H1 (cell line): ENCODE measurements around the gene AATK. TPM values are rescaled to one million over a fixed set of nuclear protein-coding genes. Genes with fewer than 3 reads are reported as not detected.

Source experiments
- CTCF ChIA-PET: fragments of 300-600 bp; sonication (Branson Sonifier 250); formaldehyde crosslinking; loops from one replicate; lab custom pipeline; 2021; ENCODE audit not compliant: partially characterized antibody; lab: Charles Lee
- POLR2A ChIA-PET: fragments of 300-600 bp; sonication (Branson Sonifier 250); formaldehyde crosslinking; loops from one replicate; lab custom pipeline; 2021; ENCODE audit warnings: inconsistent platforms; ENCODE audit not compliant: partially characterized antibody; lab: Charles Lee
- DNase-seq, 2 experiments: peaks; one replicate each; pipeline versions ENCODE4 v3.0.0 to v3.0.0-alpha.2; 2010 to 2022; ENCODE audit warnings: low spot score in 2 of 2, low read depth in 1 of 2, mixed read lengths in 1 of 2
- FAIRE-seq: peaks from 2 replicates; lab custom pipeline; 2011; peaks lifted over from hg19 to GRCh38; lab: Jason Lieb, UNC
- H2AFZ ChIP-seq: 2 replicates; pipeline ENCODE4 v1.8.1; 2012; ENCODE audit warnings: low read length, inconsistent platforms
- H2AK5ac ChIP-seq: 2 replicates; pipeline ENCODE4 v1.6.1; 2013; ENCODE audit warnings: low read depth, low read length
- H2BK120ac ChIP-seq: replicated peaks from 2 replicates; pipeline ENCODE3; 2013; ENCODE audit warnings: low read depth, low read length, inconsistent platforms
- H2BK12ac ChIP-seq: 2 replicates; pipeline ENCODE4 v1.6.1; 2013; ENCODE audit warnings: low read depth, low read length
- H2BK15ac ChIP-seq: 2 replicates; pipeline ENCODE4 v1.6.1; 2013; ENCODE audit warnings: low read length
- H2BK20ac ChIP-seq: 2 replicates; pipeline ENCODE4 v1.6.1; 2013; ENCODE audit warnings: low read length
- H2BK5ac ChIP-seq: 2 replicates; pipeline ENCODE4 v1.6.1; 2013; ENCODE audit warnings: low read depth, low read length
- H3K14ac ChIP-seq: 2 replicates; pipeline ENCODE4 v1.6.1; 2013; ENCODE audit warnings: inconsistent platforms; ENCODE audit not compliant: insufficient read length
- H3K18ac ChIP-seq: 2 replicates; pipeline ENCODE4 v1.6.1; 2013; ENCODE audit warnings: low read length; ENCODE audit errors: extremely low read depth
- H3K23ac ChIP-seq: 2 replicates; pipeline ENCODE4 v1.6.1; 2013; ENCODE audit warnings: inconsistent platforms; ENCODE audit not compliant: insufficient read length
- H3K23me2 ChIP-seq: 2 replicates; pipeline ENCODE4 v1.6.1; 2013; ENCODE audit warnings: low read depth, low read length
- H3K27ac ChIP-seq: 2 replicates; pipeline ENCODE4 v1.6.1; 2011; ENCODE audit warnings: low read depth, low read length, inconsistent platforms
- H3K27me3 ChIP-seq, 4 experiments: replicated peaks in 1 of 4; 1 replicate in 1 of 4; 2 replicates in 3 of 4; pipeline versions ENCODE4 v1.6.1 to v1.8.1; 2011 to 2013; ENCODE audit warnings: low read length in 3 of 4, mild to moderate bottlenecking in 3 of 4, inconsistent platforms in 2 of 4, mixed read lengths in 2 of 4, moderate library complexity in 1 of 4; ENCODE audit not compliant: control insufficient read depth in 3 of 4, insufficient read depth in 3 of 4; ENCODE audit errors: extremely low read depth in 1 of 4
- H3K36me3 ChIP-seq, 4 experiments: 2 replicates each; pipeline versions ENCODE4 v1.6.1 to v1.8.1; 2011 to 2013; ENCODE audit warnings: mild to moderate bottlenecking in 4 of 4, low read length in 3 of 4, moderate library complexity in 2 of 4, control low read depth in 1 of 4, inconsistent platforms in 1 of 4; ENCODE audit not compliant: insufficient read depth in 4 of 4, control insufficient read depth in 2 of 4
- H3K4ac ChIP-seq: replicated peaks from 2 replicates; pipeline ENCODE3; 2013; ENCODE audit warnings: low read length, low read depth, mixed read lengths, inconsistent platforms; ENCODE audit not compliant: insufficient read length
- H3K4me1 ChIP-seq, 4 experiments: replicated peaks in 1 of 4; 1 replicate in 1 of 4; 2 replicates in 3 of 4; pipeline versions ENCODE4 v1.6.1 to v1.8.1; 2011 to 2013; ENCODE audit warnings: low read length in 3 of 4, inconsistent platforms in 2 of 4, mixed read lengths in 1 of 4; ENCODE audit not compliant: insufficient read depth in 4 of 4, control insufficient read depth in 3 of 4
- H3K4me2 ChIP-seq, 2 experiments: 2 replicates each; pipeline versions ENCODE4 v1.6.1 to v1.8.1; 2011 to 2013; ENCODE audit warnings: low read depth in 2 of 2, low read length in 2 of 2, control low read depth in 1 of 2, inconsistent platforms in 1 of 2, mild to moderate bottlenecking in 1 of 2; ENCODE audit not compliant: insufficient read depth in 1 of 2
- H3K4me3 ChIP-seq, 4 experiments: fragments of 200-600, 300-600 bp in 1 of 4; sonication (generic), shearing (Covaris generic), sonication (Bioruptor Twin) in 1 of 4; 2 replicates each; pipeline versions ENCODE4 v1.5.1 to v1.8.1; 2011 to 2016; ENCODE audit warnings: low read length in 4 of 4, low read depth in 3 of 4, control low read depth in 2 of 4, inconsistent platforms in 2 of 4, mild to moderate bottlenecking in 2 of 4, mixed read lengths in 1 of 4, moderate library complexity in 1 of 4; ENCODE audit not compliant: insufficient read depth in 2 of 4; ENCODE audit errors: extremely low read depth in 1 of 4
- H3K56ac ChIP-seq: replicated peaks from 2 replicates; pipeline ENCODE3; 2013; ENCODE audit warnings: low read depth, mild to moderate bottlenecking, mixed read lengths, low read length, inconsistent platforms; ENCODE audit not compliant: insufficient read length
- H3K79me1 ChIP-seq: 2 replicates; pipeline ENCODE4 v1.6.1; 2013; ENCODE audit warnings: low read depth, low read length, control low read depth
- H3K79me2 ChIP-seq, 2 experiments: 2 replicates each; pipeline versions ENCODE4 v1.6.1 to v1.8.1; 2012 to 2013; ENCODE audit warnings: low read length in 2 of 2, mild to moderate bottlenecking in 2 of 2, inconsistent platforms in 1 of 2; ENCODE audit not compliant: insufficient read depth in 2 of 2, control insufficient read depth in 1 of 2
- H3K9ac ChIP-seq, 4 experiments: replicated peaks in 1 of 4; 1 replicate in 1 of 4; 2 replicates in 3 of 4; pipeline versions ENCODE4 v1.6.1 to v1.8.1; 2011 to 2013; ENCODE audit warnings: low read depth in 3 of 4, low read length in 3 of 4, control low read depth in 2 of 4, mild to moderate bottlenecking in 2 of 4, moderate library complexity in 2 of 4, inconsistent platforms in 1 of 4; ENCODE audit errors: extremely low read depth in 1 of 4
- H3K9me3 ChIP-seq, 2 experiments: 2 replicates each; pipeline versions ENCODE4 v1.6.1 to v1.8.1; 2012 to 2013; ENCODE audit warnings: mild to moderate bottlenecking in 2 of 2, moderate library complexity in 2 of 2, control low read depth in 1 of 2, inconsistent platforms in 1 of 2, low read depth in 1 of 2, low read length in 1 of 2, mixed read lengths in 1 of 2; ENCODE audit not compliant: insufficient read depth in 2 of 2
- H4K20me1 ChIP-seq, 2 experiments: replicated peaks in 1 of 2; 2 replicates each; pipeline versions ENCODE3 to v1.8.1; 2011 to 2013; ENCODE audit warnings: inconsistent platforms in 2 of 2, low read length in 2 of 2, mild to moderate bottlenecking in 1 of 2; ENCODE audit not compliant: insufficient read depth in 2 of 2, control insufficient read depth in 1 of 2
- H4K5ac ChIP-seq: 2 replicates; pipeline ENCODE4 v1.6.1; 2013; ENCODE audit warnings: low read length, low read depth, mixed read lengths, inconsistent platforms; ENCODE audit not compliant: insufficient read length
- H4K8ac ChIP-seq: 2 replicates; pipeline ENCODE4 v1.8.0; 2013; ENCODE audit warnings: mild to moderate bottlenecking, moderate library complexity, low read length, inconsistent platforms; ENCODE audit not compliant: insufficient read depth; ENCODE audit errors: extremely low read depth
- H4K91ac ChIP-seq: replicated peaks from 2 replicates; pipeline ENCODE3; 2013; ENCODE audit warnings: low read length, mixed read lengths, inconsistent platforms; ENCODE audit not compliant: insufficient read length
- BCL11A ChIP-seq, 2 experiments: IDR thresholded peaks; one replicate each; pipeline ENCODE4 v1.6.1; 2011; ENCODE audit warnings: low read depth in 2 of 2, low read length in 2 of 2, mild to moderate bottlenecking in 2 of 2
- CBX8 ChIP-seq: fragments of 300-800, 300-1000 bp; sonication (generic); IDR thresholded peaks from 2 replicates; pipeline ENCODE4 v1.7.1; 2016; ENCODE audit warnings: low read depth, low read length, borderline replicate concordance
- CEBPB ChIP-seq: IDR thresholded peaks from 2 replicates; pipeline ENCODE4 v1.6.1; 2012; ENCODE audit warnings: low read depth, low read length
- CTCF ChIP-seq, 3 experiments: IDR thresholded peaks; 1 replicate in 2 of 3; 2 replicates in 1 of 3; pipeline versions ENCODE4 v1.5.1 to v1.6.1; 2011; ENCODE audit warnings: low read length in 3 of 3, mild to moderate bottlenecking in 3 of 3, inconsistent platforms in 2 of 3, low read depth in 1 of 3, moderate library complexity in 1 of 3; ENCODE audit not compliant: insufficient read depth in 1 of 3; ENCODE audit errors: control extremely low read depth in 1 of 3
- EGR1 ChIP-seq: IDR thresholded peaks from 2 replicates; pipeline ENCODE4 v1.6.1; 2011; ENCODE audit warnings: low read depth, low read length, borderline replicate concordance
- GABPA ChIP-seq: IDR thresholded peaks from 2 replicates; pipeline ENCODE4 v1.6.1; 2011; ENCODE audit warnings: mild to moderate bottlenecking, low read length, moderate library complexity, borderline replicate concordance; ENCODE audit not compliant: insufficient read depth
- KDM1A ChIP-seq: fragments of 200-600, 300-600 bp; sonication (generic); IDR thresholded peaks from 2 replicates; pipeline ENCODE4 v1.7.1; 2016; ENCODE audit warnings: mild to moderate bottlenecking, low read length, borderline replicate concordance
- POLR2AphosphoS5 ChIP-seq: IDR thresholded peaks from 2 replicates; pipeline ENCODE4 v1.6.1; 2011; ENCODE audit warnings: low read depth, low read length
- RXRA ChIP-seq: IDR thresholded peaks from 2 replicates; pipeline ENCODE4 v1.6.1; 2011; ENCODE audit warnings: low read depth, mild to moderate bottlenecking, low read length, moderate library complexity; ENCODE audit not compliant: insufficient read depth
- SP1 ChIP-seq: IDR thresholded peaks from 2 replicates; pipeline ENCODE4 v1.6.1; 2011; ENCODE audit warnings: low read depth, low read length
- SUZ12 ChIP-seq: fragments of 200-600 bp; sonication (generic); IDR thresholded peaks from 2 replicates; pipeline ENCODE4 v1.6.1; 2012; ENCODE audit warnings: mild to moderate bottlenecking, inconsistent platforms, low read length, moderate library complexity, mixed read lengths
- ZNF274 ChIP-seq: IDR thresholded peaks from 2 replicates; pipeline ENCODE4 v1.7.0; 2012; ENCODE audit warnings: low read length, borderline replicate concordance; ENCODE audit errors: extremely low read depth
- WGBS, 2 experiments: shearing (Covaris generic) in 1 of 2; methylation state at CpG; one replicate each; pipeline versions ENCODE4 v1.1.6 to v1.1.7; 2013 to 2015; ENCODE audit warnings: low lambda C conversion rate in 2 of 2, mixed read lengths in 2 of 2, inconsistent platforms in 1 of 2, low coverage in 1 of 2, missing lambda C conversion rate in 1 of 2; ENCODE audit not compliant: insufficient replicate concordance in 2 of 2, insufficient coverage in 1 of 2, insufficient read length in 1 of 2; ENCODE audit errors: extremely low coverage in 1 of 2, missing lambda C conversion rate in 1 of 2; 5-methylcytosine and 5-hydroxymethylcytosine counted together
- polyA plus RNA-seq, 7 experiments: library from polyadenylated mRNA; depleted of rRNA in 3 of 7; stranded (reverse) in 5 of 7; unstranded in 2 of 7; fragments of >200 nt in 5 of 7; fragments of 200-250 nt in 2 of 7; gene quantifications; 1 replicate in 5 of 7; 2 replicates in 1 of 7; 4 replicates in 1 of 7; pipeline versions ENCODE4 v1.2.1 to v1.2.3, GENCODE V29; 2011 to 2013; ENCODE audit warnings: missing spikeins in 2 of 7, mixed read lengths in 2 of 7
- total RNA-seq: library from RNA; stranded (reverse); fragmentation: NEBNext Ultra II Directional; extraction: Animal tissue kit (Norgen Biotek cat#: 25700); gene quantifications from 2 replicates; pipeline ENCODE4 v1.2.1, GENCODE V29; 2021

AATK gene
- total and polyA plus RNA-seq, 2 of the 8 experiments (the other 6 are each of a cell fraction or from before 2014, with no cell fraction given) = 1.7 to 3.5 TPM

GRCh38 chr17:81161972-81162371 is 4.0 kb downstream of the AATK start:
- ChIA-PET CTCF (interaction anchor here (1.2 kb wide), 1 partner anchor 22 kb away, joined by 3 read pairs; no protein-coding TSS in a partner anchor), POLR2A (no interaction called here)
- Histone ChIP-seq H3K4me1 (peaks cover 0 to 12% (median 3%) of the 10 kb centered on the region in 4 experiments; a peak in 4 of 7 replicates), H3K79me2 (no peaks in the 10 kb centered on the region), H2BK12ac (0 out of 2 replicates have a peak overlapping the region, but pooled peaks have one; percentile 27), H4K8ac (no peak overlapping the region), H4K20me1 (peaks cover 0 to 2% of the 10 kb centered on the region in 2 experiments), H3K4me3 (no peak overlapping the region), H3K9me3 (no peaks in the 10 kb centered on the region), H2AK5ac (no peak overlapping the region), H2BK5ac (no peak overlapping the region), H3K56ac (no peak overlapping the region), H3K79me1 (no peaks in the 10 kb centered on the region), H3K9ac (no peak overlapping the region), H2BK120ac (no peak overlapping the region), H4K91ac (no peak overlapping the region), H3K23ac (no peak overlapping the region), H3K4me2 (no peak overlapping the region), H2BK20ac (no peak overlapping the region), H3K18ac (no peak overlapping the region), H4K5ac (no peak overlapping the region), H3K27me3 (peaks cover 0 to 7% (median 2%) of the 10 kb centered on the region in 4 experiments; a peak in 4 of 7 replicates), H3K27ac (no peak overlapping the region), H3K23me2 (peaks cover 5% of the 10 kb centered on the region; the same call in 1 of the 2 replicates), H2AFZ (no peak overlapping the region), H2BK15ac (no peak overlapping the region), H3K4ac (no peak overlapping the region), H3K14ac (no peak overlapping the region), H3K36me3 (no peaks in the 10 kb centered on the region)
- DNase-seq (no peak), FAIRE-seq (no peak)
- WGBS, 2 experiments = 91% methylated on average over 11 of the region's 16 CpGs; no CpG with 5 or more reads in 1 of the 2 experiments
- TF ChIP-seq POLR2AphosphoS5 = no peak
- no peak for TF ChIP-seq CBX8
- TF ChIP-seq CEBPB = no peak
- no peak for TF ChIP-seq SP1
- TF ChIP-seq ZNF274 = no peak
- TF ChIP-seq RXRA = no peak
- TF ChIP-seq EGR1 = no peak
- TF ChIP-seq GABPA = no peak
- TF ChIP-seq SUZ12 = no peak
- no peak for TF ChIP-seq BCL11A (IDR thresholded peaks at IDR 0.05; ENCODE audit: low read depth in 2 of 2, low read length in 2 of 2)
- no peak for TF ChIP-seq CTCF (IDR thresholded peaks at IDR 0.05; ENCODE audit: control extremely low read depth in 1 of 3, insufficient read depth in 1 of 3, low read depth in 1 of 3, low read length in 3 of 3)
- TF ChIP-seq KDM1A = no peak
